Stimulated activated CD4-positive, alpha-beta T cell treated with anti-CD3 and anti-CD28 coated beads, Interleukin-2, amount 100 ng/mL, for 24 hours (primary cell): ENCODE data around the gene SLMAP.

Source experiments
- DNase-seq, 2 donors: peaks; one replicate each; pipeline ENCODE4 v3.0.0-alpha.2; 2020

SLMAP gene

DNA sequence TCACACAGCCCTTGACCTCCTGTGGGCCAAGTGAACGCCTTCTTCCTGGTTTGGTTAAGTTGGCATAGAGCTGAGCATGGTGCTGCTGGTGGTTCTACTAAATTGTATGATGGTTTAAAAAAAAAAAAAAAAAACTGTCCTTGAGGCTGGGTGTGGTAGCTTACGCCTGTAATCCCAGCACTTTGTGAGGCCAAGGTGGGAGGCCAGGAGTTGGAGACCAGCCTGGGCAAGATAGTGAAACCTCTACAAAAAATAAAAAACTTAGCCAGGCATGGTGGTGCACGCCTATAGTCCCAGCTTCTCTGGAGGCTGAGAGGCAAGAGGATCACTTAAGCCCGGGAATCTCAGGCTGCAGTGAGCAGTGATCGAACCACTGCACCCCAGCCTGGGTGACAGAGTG, 193.2 kb downstream of the SLMAP start:
- DNase-seq: no peak

GRCh38 chr3:57949785-57950615, 193.9 kb downstream of the SLMAP start:
- DNase-seq: no peak

DNA sequence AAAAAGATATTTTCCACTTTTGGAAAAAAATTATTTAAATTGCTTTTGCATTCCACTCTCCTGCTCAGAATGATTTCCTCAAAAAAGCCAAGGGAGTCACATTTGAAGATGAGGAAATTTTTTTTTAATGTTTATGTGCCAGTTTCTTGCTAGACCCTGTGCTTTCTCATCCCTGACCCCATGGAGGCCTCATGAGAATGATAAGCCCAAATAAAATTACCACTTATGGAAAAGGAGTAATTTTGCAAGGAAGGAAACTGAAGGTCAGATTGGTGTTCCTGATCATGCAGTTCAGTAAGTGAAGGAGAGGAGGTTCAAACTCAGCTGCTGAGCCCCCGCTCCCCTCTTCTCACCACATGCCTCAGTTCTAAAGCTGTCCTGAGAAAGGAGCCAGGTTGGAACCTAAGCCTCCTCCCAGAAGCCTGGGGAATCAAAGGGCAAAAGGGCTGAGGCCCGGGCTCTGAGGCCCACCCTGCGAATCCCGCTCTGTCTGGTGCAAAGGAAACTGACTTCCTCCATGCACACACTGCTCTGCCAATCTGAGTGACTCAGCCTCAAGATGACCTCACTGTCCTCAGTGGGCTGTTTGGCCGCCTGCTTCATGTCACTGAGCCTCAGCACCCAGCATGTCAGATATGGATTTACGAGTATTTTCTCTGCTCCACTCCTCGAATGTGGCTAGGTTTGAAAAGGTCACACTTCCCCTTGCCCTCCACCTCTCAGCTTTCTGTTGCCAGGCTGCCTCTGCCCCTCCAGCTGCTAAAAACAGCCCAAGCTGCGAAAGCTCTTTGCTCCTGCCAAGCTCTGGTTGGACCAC, 195.2 kb downstream of the SLMAP start:
- DNase-seq: no peak

- no peak for DNase-seq
These were observed 196.1 kb downstream of the SLMAP start for GRCh38 chr3:57952208-57952631.

- no peak for DNase-seq
These were observed 196.5 kb downstream of the SLMAP start for GRCh38 chr3:57952651-57953050.

DNA sequence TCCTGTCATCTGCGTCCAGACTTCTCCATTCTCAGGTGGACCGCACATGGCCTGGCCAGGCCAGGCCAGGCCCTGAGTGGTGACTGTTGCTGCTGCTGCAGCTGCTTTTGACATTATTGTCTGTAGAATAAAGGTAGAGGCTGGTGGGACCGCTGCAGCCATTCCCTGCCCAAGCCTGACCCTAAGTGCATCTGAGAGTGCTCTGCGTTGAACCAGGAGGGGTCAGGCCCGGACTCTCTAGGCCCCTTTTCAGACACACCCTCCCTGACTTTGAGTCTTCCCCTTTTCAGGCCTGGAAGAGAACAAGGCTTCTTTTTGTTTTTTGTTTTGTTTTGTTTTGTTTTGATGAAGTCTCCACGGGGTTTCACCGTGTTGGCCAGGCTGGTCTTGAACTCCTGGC, 197.5 kb downstream of the SLMAP start:
- no peak for DNase-seq

GRCh38 chr3:57956119-57956832, 200.2 kb downstream of the SLMAP start:
- no peak for DNase-seq

GRCh38 chr3:57956833-57957174, 200.7 kb downstream of the SLMAP start:
- DNase-seq: no peak

GRCh38 chr3:57957824-57958223, 201.7 kb downstream of the SLMAP start:
- DNase-seq: no peak

DNA sequence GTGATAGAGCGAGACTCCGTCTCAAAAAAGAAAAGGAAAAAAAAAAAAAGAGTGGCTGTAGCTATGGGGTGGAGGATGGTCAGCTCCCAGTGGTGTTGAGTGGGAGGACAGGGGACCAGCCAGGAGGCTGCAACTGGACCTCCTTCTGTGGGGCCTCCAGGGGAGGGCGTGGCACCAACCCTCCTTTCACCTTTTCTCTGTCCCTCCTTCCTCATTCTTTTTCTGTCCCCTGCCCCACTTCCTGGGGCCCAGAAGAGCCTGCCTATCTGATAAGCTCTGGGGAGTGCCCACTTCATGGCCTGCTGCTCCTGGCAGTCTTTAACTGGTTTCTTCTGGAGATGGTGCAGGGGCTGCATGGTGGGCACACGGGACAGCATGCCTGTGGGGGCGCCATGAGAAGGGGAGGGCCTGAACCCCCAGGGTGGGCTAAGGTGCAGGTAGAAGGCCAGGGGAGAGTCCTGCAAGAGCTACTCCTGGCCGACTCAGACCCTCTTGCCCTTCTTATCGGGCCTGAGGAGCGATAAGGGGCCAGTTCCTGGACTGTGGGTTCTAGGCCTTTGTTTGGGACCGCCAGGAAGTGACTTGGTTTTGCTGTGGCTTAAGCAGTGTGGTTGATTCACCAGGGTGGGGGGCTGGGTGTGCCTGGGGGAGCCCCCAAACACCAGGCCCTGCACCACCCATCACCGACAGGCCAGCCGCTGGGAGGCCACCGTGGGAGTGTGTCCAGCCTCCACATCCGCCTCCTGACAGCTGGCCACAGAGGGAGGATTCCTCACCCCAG, 202.7 kb downstream of the SLMAP start:
- DNase-seq: no peak

GRCh38 chr3:57959423-57960173, 203.5 kb downstream of the SLMAP start:
- DNase-seq: no peak

GRCh38 chr3:57960174-57960505, 204.0 kb downstream of the SLMAP start:
- DNase-seq: no peak

DNA sequence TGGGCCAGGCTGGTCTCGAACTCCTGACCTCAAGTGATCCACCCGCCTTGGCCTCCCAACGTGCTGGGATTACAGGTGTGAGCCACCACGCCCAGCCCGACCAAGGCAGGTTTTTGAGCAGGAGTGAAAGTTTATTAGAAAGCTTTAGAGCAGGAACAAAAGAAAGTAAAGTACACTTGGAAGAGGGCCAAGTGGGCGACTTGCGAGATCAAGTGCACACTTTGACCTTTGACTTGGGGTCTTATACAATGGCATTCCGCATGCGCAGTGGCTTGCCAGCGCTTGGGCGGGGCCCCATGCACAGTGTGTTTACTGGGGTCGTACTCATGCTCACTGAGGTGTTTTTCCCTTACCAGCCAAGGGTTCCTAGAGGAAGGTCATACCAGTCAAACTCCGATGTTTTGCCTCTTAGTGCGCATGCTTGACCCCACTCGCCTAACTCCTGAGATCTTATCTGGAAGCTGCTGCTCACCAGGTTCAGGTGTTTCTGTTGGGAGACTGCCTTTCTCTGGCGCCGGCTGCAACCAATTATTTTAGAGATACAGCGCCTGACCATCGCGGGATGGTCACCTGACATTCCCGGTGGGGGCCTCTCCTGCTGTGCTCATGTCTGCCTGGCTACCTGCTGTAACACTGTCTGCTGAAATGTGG, 205.2 kb downstream of the SLMAP start:
- no peak for DNase-seq

- no peak for DNase-seq
These were observed 205.8 kb downstream of the SLMAP start for GRCh38 chr3:57961828-57962447.

- no peak for DNase-seq
These were observed 206.3 kb downstream of the SLMAP start for GRCh38 chr3:57962448-57962834.

GRCh38 chr3:57963811-57964346, 207.8 kb downstream of the SLMAP start:
- no peak for DNase-seq

- no peak for DNase-seq
These were observed 210.7 kb downstream of the SLMAP start for GRCh38 chr3:57966829-57967228.

GRCh38 chr3:57967590-57967989, 211.5 kb downstream of the SLMAP start:
- DNase-seq: no peak

DNA sequence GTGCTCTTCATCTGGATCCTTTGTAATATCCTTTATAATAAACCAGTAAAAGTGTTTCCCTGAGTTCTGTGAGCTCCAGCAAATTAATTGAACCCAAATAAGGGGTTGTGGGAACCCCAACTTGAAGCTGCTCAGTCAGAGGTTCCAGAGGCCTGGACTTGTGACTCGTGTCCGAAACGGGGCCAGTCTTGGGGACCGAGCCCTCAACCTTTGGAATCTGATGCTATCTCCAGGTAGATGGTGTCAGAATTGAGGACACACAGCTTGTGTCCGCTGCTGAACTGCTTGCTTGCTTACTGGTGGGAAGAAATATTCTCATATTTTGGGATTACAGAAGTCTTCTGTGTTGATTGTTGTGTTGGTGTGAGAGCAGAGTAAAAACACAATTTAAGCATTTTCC, 212.4 kb downstream of the SLMAP start:
- no peak for DNase-seq

- no peak for DNase-seq
These were observed 215.9 kb downstream of the SLMAP start for GRCh38 chr3:57971975-57972374.
